Adrenal gland (tissue), 12 donors: Measurements from ENCODE around the gene LCN15. TPM values are rescaled to one million over a fixed set of nuclear protein-coding genes. Genes with fewer than 3 reads are reported as not detected.
A peak's percentile ranks its signal among the peaks of the same experiment; 100 is the strongest.
"Not testable (repeated sequence)": the region's sequence is repeated elsewhere in the genome, so short reads cannot be mapped to it uniquely, and the experiment has no call there.

Experiments used
- DNase-seq, 7 donors: peaks; one replicate each; pipeline ENCODE4 v3.0.0-alpha.2; 2019 to 2020
- H3K27ac ChIP-seq, 5 donors: fragments of 200-600 bp; sonication (generic) in 4 of 5; 1 replicate in 3 of 5; 2 replicates in 2 of 5; pipeline versions ENCODE4 v1.5.1 to v1.8.0; 2016 to 2020; ENCODE audit warnings: mild to moderate bottlenecking in 1 of 5
- H3K27me3 ChIP-seq: fragments of 200-600 bp; 2 replicates; pipeline ENCODE4 v1.8.0; 2021
- H3K36me3 ChIP-seq, 2 donors: fragments of 200-600 bp; replicated peaks in 1 of 2; 1 replicate in 1 of 2; 2 replicates in 1 of 2; pipeline versions ENCODE4 v1.5.1 to v1.8.0; 2018 to 2022
- H3K4me1 ChIP-seq, 2 donors: fragments of 200-600 bp; replicated peaks in 1 of 2; 1 replicate in 1 of 2; 2 replicates in 1 of 2; pipeline versions ENCODE4 v1.5.1 to v1.8.0; 2018 to 2021
- H3K4me3 ChIP-seq, 4 donors: fragments of 200-600 bp; sonication (generic) in 3 of 4; one replicate each; pipeline ENCODE4 v1.5.1; 2016 to 2018
- H3K9me3 ChIP-seq, 3 donors: fragments of 200-600 bp; sonication (generic) in 1 of 3; replicated peaks in 1 of 3; 1 replicate in 2 of 3; 2 replicates in 1 of 3; pipeline versions ENCODE4 v1.5.1 to v1.8.0; 2016 to 2021
- POLR2A ChIP-seq, 2 donors: fragments of 450-650 bp; IDR thresholded peaks; one replicate each; pipeline ENCODE4 v1.6.1; 2017; ENCODE audit warnings: antibody characterized with exemption in 2 of 2, mild to moderate bottlenecking in 2 of 2, moderate library complexity in 1 of 2
- WGBS, 4 donors: extraction: QIAGEN DNeasy Blood & Tissue Kit in 2 of 4; methylation state at CpG; one replicate each; pipeline versions ENCODE4 v1.1.5 to v1.1.7; 2013 to 2017; 5-methylcytosine and 5-hydroxymethylcytosine counted together
- intact Hi-C, 2 donors: fragments of 100-400 bp; cut with DNase I; formaldehyde crosslinking; loops; one replicate each; pipeline versions ENCODE4 v1.14.1 to v1.15.0; 2022 to 2023
- polyA plus RNA-seq, 3 donors: library from polyadenylated mRNA; stranded (reverse); fragments of 200-250 nt in 2 of 3; fragments of 350-450 nt in 1 of 3; fragmentation: Illumina TruSeq in 1 of 3; extraction: RNeasy Lipid Tissue Mini Kit (QIAGEN cat#74804) in 1 of 3; gene quantifications; one replicate each; pipeline ENCODE4 v1.2.3, GENCODE V29; 2013 to 2014
- total RNA-seq, 9 donors: library from RNA; depleted of rRNA in 4 of 9; stranded (reverse); fragments of >200 nt in 4 of 9; fragments of 120-200 nt in 1 of 9; fragmentation: NEBNext Ultra II Directional in 1 of 9; extraction: Animal tissue kit (Norgen Biotek cat#: 25700) in 1 of 9; gene quantifications; one replicate each; pipeline versions ENCODE4 v1.1.0 to v1.2.4, GENCODE V29; 2013 to 2023
- TF ChIP-seq, protein P1 (sequence below), 6 experiments: fragments of 450-650 bp in 4 of 6; fragments of 200-600 bp in 2 of 6; sonication (generic) in 1 of 6; IDR thresholded peaks; 1 replicate in 5 of 6; 2 replicates in 1 of 6; pipeline versions ENCODE4 v1.5.1 to v1.8.0; 2016 to 2021; ENCODE audit warnings: antibody characterized with exemption in 6 of 6, mild to moderate bottlenecking in 2 of 6, moderate library complexity in 1 of 6
- donor health status: healthy with polysubstance abuse.
- donor health status: Bipolar disorder and iron deficiency.
- donor health status: DM: yes; HTN: yes; CAD: no.
- donor health status: DM: no; HTN: no; CAD: no.
- donor health status: DM: no; HTN: no; CAD: no.
- donor health status: DM: yes; HTN: yes; CAD: no.

LCN15 gene
- total and polyA plus RNA-seq, 12 donors: not detected

DNA sequence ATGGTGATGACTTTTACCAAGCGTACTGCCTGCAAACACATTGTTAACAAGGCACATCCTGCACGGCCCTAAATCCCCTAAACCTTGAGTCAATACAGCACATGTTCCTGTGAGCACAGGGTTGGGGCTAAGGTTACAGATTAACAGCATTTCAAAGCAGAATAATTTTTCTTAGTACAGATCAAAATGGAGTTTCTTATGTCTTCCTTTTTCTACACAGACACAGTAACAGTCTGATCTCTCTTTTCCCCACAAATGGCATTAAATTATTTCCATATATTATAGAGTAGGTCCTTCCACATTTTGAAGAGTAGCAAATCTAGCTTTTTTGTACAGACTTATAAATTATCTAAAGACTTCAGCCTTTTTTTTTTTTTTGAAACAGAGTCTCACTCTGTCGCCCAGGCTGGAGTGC is 25.2 kb upstream of the LCN15 start:
- DNase-seq: no peak
- intact Hi-C loops: loop anchor here (5.0 to 10.0 kb wide), 3 partner anchors 243 to 445 kb away; partner anchors contain the start of genes FUT7 (in 1 of the 2) and SLC34A3 (in 1 of the 2)

DNA sequence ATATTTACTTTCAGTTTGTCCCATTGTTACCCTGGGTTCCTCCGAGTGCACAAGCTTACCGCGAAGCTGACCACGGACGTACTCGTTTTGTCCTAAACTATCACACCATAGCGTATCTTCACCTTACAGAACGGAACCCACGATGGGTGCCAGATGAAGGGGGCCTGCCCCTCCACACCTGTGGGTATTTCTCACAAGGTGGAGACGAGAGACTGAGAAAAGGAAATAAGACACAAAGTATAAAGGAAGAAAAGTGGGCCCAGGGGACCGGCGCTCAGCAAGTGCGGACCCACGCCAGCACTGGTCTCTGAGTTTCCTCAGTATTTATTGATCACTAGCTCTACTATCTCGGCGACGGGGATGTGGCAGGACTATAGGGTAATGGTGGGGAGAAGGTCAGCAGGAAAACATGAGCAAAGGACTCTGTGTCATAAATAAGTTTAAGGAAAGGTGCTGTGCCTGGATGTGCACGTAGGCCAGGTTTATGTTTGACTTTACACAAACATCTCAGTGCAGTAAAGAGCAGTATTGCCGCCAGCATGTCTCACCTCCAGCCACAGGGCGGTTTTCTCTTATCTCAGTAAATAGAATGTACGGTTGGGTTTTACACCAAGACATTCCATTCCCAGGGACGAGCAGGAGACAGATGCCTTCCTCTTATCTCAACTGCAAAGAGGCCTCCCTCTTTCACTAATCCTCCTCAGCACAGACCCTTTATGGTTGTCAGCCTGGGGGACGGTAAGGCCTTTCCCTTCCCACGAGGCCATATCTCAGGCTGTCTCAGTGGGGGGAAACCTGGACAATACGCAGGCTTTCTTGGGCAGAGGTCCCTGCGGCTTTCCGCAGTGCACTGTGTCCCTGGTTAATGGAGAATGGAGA is 24.6 kb upstream of the LCN15 start:
- peaks cover 5 to 18% of the 10 kb centered on the region in 2 donors for H3K4me1 ChIP-seq
- DNase-seq: peak in 1 of 7 donors; percentile 54
- 70 to 82% (median 74%) methylated on average over 25 to 27 of the region's 27 CpGs for WGBS, 4 donors
- H3K27me3 ChIP-seq, H3K36me3 ChIP-seq, H3K4me3 ChIP-seq, H3K9me3 ChIP-seq, H3K27ac ChIP-seq: not testable (repeated sequence)
- intact Hi-C loops: loop anchor here (5.0 to 10.0 kb wide), 3 partner anchors 243 to 446 kb away; partner anchors contain the start of genes FUT7 (in 1 of the 2) and SLC34A3 (in 1 of the 2)

More for the DNA sequence above, 25.2 kb upstream of the LCN15 start:
- no peak for TF ChIP-seq POLR2A (IDR thresholded peaks at IDR 0.05)
- TF ChIP-seq, protein P1, sequence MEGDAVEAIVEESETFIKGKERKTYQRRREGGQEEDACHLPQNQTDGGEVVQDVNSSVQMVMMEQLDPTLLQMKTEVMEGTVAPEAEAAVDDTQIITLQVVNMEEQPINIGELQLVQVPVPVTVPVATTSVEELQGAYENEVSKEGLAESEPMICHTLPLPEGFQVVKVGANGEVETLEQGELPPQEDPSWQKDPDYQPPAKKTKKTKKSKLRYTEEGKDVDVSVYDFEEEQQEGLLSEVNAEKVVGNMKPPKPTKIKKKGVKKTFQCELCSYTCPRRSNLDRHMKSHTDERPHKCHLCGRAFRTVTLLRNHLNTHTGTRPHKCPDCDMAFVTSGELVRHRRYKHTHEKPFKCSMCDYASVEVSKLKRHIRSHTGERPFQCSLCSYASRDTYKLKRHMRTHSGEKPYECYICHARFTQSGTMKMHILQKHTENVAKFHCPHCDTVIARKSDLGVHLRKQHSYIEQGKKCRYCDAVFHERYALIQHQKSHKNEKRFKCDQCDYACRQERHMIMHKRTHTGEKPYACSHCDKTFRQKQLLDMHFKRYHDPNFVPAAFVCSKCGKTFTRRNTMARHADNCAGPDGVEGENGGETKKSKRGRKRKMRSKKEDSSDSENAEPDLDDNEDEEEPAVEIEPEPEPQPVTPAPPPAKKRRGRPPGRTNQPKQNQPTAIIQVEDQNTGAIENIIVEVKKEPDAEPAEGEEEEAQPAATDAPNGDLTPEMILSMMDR (IDR thresholded peaks at IDR 0.05): no peak
- no peak overlapping the region for H3K27ac ChIP-seq
- no peak overlapping the region for H3K4me3 ChIP-seq
- peaks cover 5 to 18% of the 10 kb centered on the region in 2 donors for H3K4me1 ChIP-seq
- peaks cover 0 to 5% of the 10 kb centered on the region in 2 donors for H3K36me3 ChIP-seq
- no peaks in the 10 kb centered on the region for H3K27me3 ChIP-seq
- WGBS, 4 donors: 63 to 79% (median 69%) methylated on average over 3 of the region's 3 CpGs
- no peaks in the 10 kb centered on the region for H3K9me3 ChIP-seq

DNA sequence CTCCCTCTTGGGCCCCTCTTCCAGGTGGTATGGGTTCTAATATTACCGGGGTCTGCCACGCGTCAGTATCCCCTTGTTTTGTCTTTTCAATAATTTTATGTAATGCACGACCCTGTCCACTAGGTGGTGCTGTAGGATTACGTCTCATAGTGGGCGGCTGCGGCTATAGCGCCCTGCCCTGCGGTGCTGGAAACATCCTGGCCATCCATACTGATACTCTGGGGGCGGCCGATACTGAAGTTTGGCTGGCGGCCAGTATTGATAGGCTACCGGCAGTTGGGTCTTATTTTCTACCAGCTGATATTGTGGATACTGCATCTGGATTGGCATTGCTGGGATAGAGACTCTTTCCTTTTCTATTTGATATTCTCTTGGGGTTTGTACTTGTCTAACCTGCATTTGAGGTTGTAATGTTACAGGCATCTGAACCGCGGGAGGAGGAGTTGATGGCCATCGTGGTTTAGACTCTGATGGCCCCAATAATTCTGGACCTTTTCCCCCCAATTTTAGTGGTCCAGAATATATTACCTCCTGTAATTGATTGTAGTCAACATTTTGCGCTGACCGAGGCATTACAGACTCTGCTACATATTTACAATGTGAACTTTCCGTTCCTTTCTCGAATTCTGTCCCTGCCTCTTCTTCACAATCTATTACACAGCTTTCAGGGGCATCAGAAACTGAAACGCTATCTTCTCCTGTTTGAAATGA is 23.5 kb upstream of the LCN15 start:
- no peak for TF ChIP-seq POLR2A (IDR thresholded peaks at IDR 0.05)
- TF ChIP-seq, protein P1 (IDR thresholded peaks at IDR 0.05): peak; percentile 72 to 94 (median 88)
- intact Hi-C loops: loop anchor here (5.0 to 10.0 kb wide), 3 partner anchors 244 to 447 kb away; partner anchors contain the start of genes FUT7 (in 1 of the 2) and SLC34A3 (in 1 of the 2)
- 16 to 20% (median 17%) methylated on average over 21 of the region's 21 CpGs for WGBS, 4 donors

DNA sequence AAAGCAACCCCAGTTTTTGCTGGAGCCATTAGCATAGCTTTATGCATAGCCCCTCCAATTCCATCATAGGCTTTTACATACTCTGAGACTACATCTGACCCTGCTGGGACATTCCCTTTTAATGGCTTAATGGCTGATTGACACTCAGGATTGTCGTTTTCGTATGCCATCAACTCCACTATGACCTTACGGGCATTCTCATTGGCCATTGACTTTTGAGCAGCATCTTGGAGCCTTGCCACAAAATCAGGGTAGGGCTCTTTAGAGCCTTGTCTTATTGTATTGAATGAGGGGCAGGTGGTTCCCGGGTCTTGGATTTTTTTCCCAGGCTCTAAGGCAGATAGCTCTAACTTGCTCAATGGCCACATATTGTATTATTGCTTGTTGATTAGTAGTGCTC is 22.7 kb upstream of the LCN15 start:
- 43 to 50% (median 46%) methylated on average over 4 of the region's 4 CpGs for WGBS, 4 donors
- not testable (repeated sequence) for H3K27ac ChIP-seq

More for the DNA sequence above, 23.5 kb upstream of the LCN15 start:
- peak; percentile 57 to 85 (median 67) for DNase-seq
- H3K27me3 ChIP-seq: no peaks in the 10 kb centered on the region
- H3K4me1 ChIP-seq: peaks cover 5 to 18% of the 10 kb centered on the region in 2 donors
- no peak overlapping the region for H3K27ac ChIP-seq
- H3K4me3 ChIP-seq: no peak overlapping the region
- H3K9me3 ChIP-seq: no peaks in the 10 kb centered on the region
- peaks cover 0 to 4% of the 10 kb centered on the region in 2 donors for H3K36me3 ChIP-seq

DNA sequence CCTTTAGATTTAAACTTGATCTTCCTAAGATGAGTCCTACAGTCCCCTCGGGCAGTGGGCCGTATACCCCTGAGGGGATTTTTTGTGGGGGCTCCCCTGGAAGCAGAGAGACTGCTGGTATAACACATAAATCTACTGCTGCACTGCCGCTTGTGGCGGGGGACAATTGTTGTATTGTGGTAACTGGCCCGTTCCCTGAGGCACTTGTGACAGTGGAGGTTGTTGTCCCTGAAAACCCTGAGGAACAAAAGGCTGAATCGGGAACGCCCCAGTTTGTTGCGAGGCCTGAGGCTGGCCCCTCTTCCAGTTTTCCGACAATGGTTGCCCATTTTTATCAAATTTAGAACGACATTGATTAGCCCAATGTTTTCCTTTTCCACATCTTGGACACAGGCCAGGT is 22.1 kb upstream of the LCN15 start:
- no peak for DNase-seq

More for the DNA sequence above, 22.7 kb upstream of the LCN15 start:
- H3K36me3 ChIP-seq, H3K9me3 ChIP-seq, H3K27me3 ChIP-seq, DNase-seq, H3K4me3 ChIP-seq: not testable (repeated sequence)
- peaks cover 5 to 16% of the 10 kb centered on the region in 2 donors for H3K4me1 ChIP-seq
- intact Hi-C loops: loop anchor here (5.0 to 10.0 kb wide), 3 partner anchors 245 to 448 kb away; partner anchors contain the start of genes FUT7 (in 1 of the 2) and SLC34A3 (in 1 of the 2)

DNA sequence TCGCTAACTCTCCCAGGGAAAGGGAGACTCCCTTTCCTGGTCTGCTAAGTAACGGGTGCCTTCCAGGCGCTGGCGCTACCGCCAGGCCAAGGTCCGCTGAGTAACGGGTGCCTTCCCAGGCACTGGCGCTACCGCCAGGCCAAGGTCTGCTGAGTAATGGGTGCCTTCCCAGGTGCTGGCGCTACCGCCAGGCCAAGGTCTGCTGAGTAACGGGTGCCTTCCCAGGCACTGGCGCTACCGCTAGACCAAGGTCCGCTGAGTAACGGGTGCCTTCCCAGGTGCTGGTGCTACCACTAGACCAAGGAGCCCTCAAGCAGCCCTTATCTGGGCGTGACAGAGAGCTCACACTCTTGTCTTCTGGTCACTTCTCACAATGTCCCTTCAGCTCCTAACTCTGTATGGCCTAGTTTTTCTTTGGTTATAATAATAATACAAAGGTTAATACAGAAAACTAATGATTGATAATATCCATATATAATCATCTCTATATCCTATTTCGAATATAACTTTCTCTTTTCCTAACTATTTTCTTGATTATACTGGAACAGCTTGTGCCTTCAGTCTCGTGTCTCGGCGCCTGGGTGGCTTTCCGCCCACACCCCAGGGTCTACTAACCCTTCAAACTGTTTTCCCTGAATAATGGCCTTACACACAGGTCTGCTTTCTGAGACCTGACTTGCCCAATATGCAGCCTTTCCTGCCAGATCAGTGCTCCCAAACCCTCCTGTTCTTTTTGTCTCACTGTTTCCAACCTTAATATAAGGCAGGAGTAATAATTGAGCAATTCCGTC is 21.4 kb upstream of the LCN15 start:
- not testable (repeated sequence) for H3K4me1 ChIP-seq, H3K4me3 ChIP-seq, H3K9me3 ChIP-seq, H3K27me3 ChIP-seq, H3K36me3 ChIP-seq
- peak overlapping the region in 3 of 5 donors; percentile 61 to 78 (median 74) for H3K27ac ChIP-seq
- intact Hi-C loops: loop anchor here (5.0 to 10.0 kb wide), 3 partner anchors 247 to 449 kb away; partner anchors contain the start of genes FUT7 (in 1 of the 2) and SLC34A3 (in 1 of the 2)
- peak in 6 of 7 donors; percentile 62 to 73 (median 68) for DNase-seq
- 54 to 63% (median 57%) methylated on average over 21 to 23 of the region's 23 CpGs for WGBS, 4 donors

More for the DNA sequence above, 22.1 kb upstream of the LCN15 start:
- H3K27me3 ChIP-seq: no peaks in the 10 kb centered on the region
- no peak overlapping the region for H3K4me3 ChIP-seq
- H3K36me3 ChIP-seq: no peaks in the 10 kb centered on the region
- peaks cover 5 to 10% of the 10 kb centered on the region in 2 donors for H3K4me1 ChIP-seq
- H3K27ac ChIP-seq: no peak overlapping the region
- H3K9me3 ChIP-seq: no peaks in the 10 kb centered on the region
- TF ChIP-seq, protein P1 (IDR thresholded peaks at IDR 0.05): no peak
- TF ChIP-seq POLR2A (IDR thresholded peaks at IDR 0.05): no peak
- 65 to 75% (median 71%) methylated on average over 10 of the region's 10 CpGs for WGBS, 4 donors
- intact Hi-C loops: loop anchor here (5.0 to 10.0 kb wide), 3 partner anchors 246 to 448 kb away; partner anchors contain the start of genes FUT7 (in 1 of the 2) and SLC34A3 (in 1 of the 2)
